HG03103 (cell line): ENCODE results near the gene CHST8.
"Not testable (repeated sequence)": the region's sequence is repeated elsewhere in the genome, so short reads cannot be mapped to it uniquely, and the experiment has no call there.

Experiments
- ATAC-seq: cut with Tn5 transposase; IDR thresholded peaks from one replicate; pipeline ENCODE4 v1.9.1; 2021; ENCODE audit warnings: low read depth; ENCODE audit not compliant: unreplicated experiment

The CHST8 gene

DNA sequence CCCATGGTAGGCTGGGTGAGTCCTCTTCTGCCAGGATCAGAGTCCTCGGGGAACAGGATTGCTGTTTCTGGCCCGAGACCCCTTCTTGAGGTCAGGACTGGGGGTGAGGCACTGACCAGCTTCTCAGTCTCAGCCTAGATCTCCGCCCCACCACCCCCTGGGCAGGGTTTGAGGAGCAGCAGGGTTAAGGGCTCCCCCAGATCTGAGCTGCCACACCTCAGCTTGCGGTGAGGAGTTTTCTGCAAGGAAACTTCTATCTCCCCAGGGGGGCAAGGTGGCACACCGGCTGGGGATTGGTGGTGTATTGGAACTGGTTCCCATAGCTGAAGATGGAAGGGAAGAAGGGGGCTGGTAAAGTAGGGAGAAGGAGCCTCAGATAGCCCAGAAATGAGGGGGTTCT is 19.5 kb downstream of the CHST8 start:
- ATAC-seq: no peak

DNA sequence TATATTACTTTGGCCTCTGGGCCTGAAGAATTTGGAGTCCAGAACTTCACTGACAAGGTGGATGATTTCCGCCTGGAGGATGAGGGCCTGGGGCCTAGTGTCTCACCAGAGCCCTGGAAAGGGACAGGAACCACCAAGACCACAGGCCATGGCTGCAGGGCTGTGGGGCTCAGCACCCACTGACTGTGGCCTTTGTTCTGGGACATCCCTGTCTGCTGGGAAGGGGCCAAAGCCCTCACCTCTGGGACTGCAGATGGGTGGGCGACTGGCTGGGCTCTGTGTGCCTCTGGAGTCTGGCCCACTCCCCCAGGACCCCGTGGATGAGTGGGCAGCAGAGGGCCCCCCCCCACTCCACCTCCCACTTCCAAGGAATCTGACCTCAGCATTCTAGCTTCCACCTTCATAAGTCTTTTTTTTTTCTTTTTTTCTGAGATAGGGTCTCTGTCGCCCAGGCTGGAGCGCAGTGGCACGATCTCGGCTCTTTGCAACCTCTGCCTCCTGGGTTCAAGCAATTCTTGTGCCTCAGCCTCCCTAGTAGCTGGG is 20.3 kb downstream of the CHST8 start:
- ATAC-seq: no peak

DNA sequence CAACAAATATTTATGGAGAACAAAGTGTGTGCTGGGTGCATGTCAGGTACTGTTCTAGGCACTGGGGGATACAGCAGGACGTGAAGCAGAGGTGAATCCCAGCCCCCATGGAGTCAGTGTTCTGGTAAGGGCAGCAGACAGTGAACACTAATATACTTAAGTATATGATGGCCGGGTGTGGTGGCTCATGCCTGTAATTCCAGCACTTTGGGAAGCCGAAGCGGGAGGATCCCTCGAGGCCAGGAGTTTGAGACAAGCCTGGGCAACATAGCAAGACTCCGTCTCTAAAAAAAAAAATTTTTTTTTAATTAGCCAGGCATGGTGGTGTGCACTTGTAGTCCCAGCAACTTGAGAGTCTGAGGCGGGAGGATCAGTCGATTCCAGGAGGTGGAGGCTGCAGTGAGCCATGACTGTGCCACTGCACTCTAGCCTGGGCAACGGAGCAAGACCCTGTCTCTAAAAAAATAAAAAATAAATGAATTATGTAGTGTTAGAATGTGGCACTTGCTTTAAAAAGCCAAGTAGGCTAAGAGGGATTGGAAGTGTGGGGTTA is 22.6 kb downstream of the CHST8 start:
- ATAC-seq: no peak

DNA sequence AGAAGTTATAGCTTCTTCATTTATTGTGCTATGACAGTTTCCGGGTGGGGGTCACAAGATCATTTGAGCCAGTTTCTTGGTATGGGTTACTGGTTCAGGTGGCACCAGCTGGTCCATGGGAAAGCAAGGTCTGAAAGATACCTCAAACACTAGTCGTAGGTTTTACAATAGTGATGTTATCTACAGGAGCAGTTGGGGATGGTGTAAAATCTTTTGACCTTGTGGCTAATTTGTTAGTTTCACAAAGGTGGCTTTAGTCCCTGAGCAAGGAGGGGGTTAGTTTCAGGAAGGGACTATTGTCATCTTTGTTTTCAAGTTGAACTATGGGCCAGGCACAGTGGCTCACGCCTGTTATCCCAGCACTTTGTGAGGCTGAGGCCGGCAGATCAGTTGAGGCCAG is 24.6 kb downstream of the CHST8 start:
- no peak for ATAC-seq

DNA sequence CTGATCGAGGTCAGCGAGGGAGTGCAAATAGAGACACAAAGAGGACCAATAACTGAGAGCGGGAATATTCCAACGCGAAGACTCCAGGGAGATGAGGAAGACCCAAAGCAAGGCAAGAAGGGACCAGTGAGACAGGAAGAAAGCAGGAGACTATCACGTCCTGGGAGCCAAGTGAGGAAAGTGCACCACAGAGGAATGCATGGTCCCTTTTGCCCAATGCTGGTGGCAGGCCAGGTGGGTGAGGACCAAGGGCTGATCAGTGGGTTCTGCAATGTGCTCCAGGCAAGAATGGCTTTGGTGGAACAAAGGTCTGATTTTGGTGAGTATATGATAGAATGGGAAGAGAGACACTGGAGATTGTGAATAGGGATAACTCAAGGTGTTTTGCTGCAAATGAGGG is 25.4 kb downstream of the CHST8 start:
- ATAC-seq: no peak

DNA sequence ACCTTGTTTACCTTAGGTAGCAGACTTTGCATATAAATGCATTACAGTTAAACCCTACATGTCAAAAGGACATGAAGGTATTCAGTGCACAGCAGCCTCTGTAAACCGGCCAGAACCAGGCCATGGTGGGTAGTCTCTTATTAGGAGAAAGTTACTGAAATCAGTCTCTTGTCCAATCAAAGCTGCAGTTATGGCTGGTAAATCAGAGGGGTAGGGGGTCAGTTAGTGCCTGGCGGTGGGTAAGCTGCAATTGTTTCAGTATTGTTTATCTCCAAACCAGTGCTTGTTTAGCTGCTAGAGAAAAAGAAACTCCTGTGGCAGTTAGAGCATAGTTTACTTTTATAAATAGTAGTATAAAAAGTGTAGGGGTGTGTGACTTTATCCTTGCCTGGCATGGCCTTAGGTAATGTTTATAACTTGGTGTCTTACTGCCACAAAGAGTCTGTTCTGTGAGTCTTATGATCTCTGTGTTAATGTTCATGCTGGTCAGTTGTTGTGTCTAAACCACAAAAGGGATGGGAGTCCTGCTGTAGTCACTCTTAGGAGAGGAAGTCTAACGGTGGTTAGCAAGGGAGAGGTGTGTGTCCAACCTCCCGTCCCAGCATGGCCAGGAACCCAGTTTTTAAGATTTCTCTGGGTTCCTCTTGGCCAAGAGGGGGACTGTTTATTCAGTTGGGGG is 28.0 kb downstream of the CHST8 start:
- ATAC-seq: no peak

DNA sequence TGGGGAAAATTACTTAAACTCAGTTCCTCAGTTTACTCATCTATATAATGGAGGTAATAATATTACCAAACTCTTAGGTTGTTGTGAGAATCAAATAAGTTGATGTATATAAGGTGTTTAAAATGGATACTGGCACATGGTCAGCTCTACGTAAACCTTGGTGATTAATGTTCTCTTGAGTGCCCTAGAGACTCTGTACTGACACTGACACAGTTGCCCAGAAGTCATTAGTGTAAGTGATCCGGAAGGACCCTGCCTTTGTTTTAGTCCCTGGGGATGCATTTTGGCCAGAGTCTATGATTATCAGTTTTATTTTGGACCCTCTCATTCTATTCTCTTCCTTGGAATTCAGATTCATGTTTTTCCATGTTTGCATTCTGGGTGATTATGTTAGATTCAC is 31.9 kb downstream of the CHST8 start:
- no peak for ATAC-seq

DNA sequence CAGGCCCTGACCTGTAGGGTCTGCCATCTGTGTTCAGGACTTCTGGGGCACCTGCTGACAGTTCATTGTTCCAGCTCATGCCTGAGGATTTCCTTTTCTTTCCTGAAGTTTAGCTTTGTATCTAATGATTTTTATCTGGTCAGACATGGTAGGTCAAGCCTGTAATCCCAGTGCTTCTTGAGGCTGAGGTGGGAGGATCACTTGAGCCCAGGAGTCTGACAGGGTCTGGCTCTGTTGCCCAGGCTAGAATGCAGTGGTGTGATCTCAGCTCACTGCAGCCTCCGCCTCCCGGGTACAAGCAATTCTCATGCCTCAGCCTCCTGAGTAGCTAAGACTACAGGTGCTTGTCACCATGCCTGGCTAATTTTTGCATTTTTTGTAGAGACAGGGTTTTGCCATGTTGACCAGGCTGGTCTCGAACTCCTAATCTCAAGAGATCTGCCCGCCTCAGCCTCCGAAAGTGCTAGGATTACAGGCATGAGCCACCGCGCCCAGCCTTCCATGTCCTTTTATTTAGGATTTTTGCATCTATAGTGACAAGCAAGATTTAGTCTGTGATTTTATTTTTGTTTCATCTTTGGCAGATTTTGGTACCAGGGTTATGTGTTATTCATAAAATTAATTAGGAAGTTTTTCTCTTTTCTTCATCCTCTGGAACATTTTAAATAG is 33.2 kb downstream of the CHST8 start:
- no peak for ATAC-seq

DNA sequence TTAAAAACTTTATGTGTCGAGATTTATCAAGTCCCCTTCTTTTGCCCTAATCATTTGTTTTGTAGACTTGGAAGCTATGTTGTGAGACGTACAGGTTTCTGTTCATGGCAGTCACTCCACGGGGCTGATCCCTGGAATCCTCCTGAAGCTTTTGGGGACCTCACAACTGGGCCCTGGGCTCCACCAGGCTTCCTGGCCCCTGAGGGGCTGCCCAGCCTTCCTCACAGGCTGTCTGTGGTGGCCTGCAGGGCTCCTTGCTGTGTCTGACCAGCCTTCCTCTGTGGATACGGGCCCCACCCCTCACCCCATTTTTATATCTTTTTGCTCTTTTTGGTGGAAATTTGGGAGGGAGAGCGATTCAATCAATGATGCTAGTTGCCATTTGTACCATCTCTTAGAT is 38.1 kb downstream of the CHST8 start:
- ATAC-seq: no peak

DNA sequence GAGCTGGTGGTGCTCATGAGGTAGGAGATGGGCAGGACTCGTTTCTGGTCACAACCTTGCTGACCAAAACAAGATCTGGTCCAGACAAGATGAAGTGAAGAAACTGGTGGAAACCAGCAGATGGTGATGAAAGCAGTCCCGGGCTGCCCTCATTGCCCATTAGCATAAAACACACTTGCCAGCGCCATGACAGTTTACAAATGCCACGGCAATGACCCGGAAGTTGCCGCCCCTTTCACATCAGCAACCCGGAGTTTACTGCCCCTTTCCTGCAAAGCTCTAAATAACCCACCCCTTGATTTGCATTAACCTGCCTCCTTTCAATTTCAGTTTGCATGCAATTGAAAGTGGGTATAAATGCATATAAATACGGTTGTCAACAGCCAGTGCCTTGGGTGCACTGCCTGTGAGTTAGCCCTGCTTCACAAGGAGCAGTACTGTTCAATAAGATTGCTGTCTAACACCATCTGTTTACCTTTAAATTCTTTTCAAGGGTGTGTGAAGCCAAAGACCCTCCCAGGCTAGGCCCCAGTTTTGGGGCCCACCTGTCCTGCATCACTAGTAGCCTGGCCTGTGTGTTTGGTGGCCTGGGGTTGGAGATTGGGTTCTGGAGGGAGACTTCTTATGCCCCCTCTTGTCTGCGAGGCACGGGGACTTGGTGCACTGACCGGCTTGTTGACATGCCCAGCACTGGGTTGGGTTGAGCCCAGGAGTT is 38.8 kb downstream of the CHST8 start:
- ATAC-seq: no peak

DNA sequence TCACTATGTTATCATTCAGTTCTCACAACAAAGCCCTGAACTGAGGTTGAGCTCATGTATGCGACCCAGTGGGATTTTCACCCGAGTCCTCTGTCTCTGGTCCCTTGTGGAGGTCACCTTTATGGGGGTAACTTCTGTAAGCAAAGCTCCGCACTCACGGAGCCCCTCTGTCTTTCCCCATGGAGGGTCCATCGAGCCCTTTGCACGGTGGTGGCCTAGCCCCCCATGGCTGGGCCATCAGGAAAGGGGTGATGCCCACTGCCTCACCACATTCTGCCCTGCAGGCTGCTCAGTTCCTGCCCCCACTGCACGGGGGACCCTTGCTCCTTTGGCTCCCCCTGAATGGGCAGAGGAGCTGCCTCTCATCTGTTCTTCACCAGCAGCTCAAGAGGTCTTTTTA is 39.6 kb downstream of the CHST8 start:
- no peak for ATAC-seq

DNA sequence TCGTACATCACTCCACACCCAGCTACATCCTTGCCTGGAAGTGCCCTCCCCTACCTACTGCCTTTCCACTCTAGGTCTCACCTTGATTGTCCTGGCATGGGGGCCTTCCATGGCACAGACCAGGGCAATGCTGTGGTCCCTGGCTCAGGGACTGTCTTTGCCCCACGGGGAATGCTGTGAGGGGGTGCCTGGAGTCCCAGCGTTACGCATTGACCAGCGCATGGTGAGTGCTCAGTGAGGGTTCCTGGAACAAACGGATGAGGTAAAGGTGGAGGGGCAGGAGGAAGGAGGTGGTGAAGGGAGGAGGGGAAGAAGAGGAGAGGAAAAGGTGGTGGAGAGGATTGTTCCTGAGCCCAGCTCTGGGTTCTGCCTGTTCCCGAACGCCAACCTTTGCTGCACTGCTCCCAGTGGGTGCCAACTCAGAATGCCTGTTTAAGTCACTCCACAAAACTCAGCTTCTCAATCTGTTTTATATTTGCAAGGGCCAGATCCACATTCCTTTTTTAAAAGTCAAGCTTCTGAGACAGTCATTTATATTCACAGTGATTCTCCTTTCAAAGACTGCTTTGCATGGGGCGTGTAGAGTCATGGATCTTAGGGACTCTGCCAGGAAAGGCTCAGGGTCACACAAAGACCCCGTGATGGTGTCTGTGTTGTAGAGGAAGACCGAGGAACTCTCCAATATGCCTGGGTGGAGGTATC is 40.8 kb downstream of the CHST8 start:
- no peak for ATAC-seq

DNA sequence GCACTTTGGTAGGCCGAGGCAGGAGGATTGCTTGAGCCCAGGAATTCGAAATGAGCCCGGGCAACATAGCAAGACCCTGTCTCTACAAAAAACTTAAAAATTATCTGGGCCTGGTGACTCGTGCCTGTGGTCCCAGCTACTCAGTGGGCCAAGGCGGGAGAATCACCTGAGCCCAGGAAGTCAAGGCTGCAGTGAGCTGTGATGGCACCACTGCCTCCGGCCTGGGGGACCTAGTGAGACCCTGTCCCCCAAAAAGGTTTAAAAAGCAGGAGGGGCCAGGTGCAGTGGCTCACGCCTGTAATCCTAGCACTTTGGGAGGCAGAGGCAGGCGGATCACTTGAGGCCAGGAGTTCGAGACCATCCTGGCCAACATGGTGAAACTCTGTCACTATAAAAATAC is 41.6 kb downstream of the CHST8 start:
- ATAC-seq: not testable (repeated sequence)

DNA sequence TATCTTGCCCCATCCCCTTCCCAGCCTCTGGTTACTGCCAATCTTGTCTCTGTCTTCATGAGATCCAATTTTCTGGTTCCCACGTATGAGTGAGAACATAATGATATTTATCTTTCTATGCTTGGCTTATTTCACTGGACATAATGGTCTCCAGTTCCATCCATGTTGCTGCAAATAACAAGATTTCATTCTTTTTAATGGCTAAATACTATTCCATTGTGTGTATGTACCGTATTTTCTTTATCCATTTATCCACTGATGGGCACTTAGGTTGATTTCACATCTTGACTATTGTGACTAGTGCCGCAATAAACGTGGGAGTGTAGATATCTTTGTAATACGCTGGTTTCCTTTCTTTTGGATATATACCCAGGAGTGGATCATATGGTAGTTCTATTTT is 43.0 kb downstream of the CHST8 start:
- no peak for ATAC-seq

DNA sequence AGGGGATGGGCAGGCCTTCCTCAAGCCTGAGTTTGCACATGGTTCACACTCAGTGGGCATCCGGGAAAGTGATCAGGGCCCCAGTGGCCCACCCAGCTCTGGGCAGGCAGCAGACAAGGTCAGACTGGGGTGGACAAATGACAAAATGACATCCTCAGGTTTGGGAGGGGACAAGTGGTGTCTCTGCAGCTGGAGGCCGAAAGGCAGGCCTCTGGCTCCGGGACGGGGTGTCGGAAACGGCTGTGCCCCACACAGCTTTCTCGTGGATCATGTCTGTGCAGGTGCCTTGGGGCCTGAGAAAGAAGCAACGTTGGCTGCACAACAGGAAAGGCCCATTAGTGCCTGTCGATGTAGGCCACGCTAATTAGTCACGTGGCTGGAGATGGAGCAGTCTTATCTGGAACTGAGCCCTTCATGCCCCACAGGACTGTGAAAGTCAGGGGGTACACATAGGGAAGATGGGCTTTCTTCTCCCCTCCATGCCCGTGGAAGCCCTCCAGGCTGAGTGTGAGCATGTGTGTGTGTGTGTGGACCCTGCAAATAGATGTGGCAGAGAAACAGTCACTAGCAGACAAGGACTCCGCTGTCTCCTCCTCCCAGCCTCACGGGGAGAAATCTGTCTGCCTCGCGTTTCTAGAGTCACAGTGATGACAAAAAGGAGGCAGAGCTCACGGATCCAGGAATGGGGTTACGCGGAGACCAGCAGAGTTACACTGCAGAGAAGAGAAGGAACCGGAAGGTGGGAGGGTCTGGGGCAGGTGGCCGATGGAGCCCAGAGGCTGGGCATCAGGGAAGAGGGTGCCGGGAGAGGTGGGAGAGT is 44.2 kb downstream of the CHST8 start:
- no peak for ATAC-seq

DNA sequence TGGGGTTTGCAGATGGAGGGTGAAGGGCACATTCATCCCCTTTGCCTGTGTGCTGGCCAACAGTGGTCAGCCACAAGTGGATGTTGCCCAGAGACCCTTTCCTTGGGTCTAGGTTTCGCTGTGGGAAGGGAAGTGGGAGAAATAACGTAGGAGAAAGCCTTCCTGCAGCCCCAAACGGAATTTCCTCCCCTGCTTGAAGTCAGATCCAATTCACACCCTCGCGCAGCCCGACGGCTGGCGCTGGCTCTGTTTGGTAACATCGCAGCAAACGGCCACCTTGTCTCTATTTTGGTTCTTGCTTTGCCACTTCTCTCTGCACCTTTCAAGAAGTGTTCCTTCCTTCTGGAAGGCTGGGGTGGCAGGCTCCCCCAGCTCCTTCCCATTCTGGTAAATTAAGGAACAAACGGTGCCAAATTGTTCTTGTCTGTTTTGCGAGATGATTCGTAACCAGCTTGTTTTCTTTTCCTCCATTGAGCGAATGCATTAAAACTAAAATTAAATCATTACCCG is 45.4 kb downstream of the CHST8 start:
- no peak for ATAC-seq

DNA sequence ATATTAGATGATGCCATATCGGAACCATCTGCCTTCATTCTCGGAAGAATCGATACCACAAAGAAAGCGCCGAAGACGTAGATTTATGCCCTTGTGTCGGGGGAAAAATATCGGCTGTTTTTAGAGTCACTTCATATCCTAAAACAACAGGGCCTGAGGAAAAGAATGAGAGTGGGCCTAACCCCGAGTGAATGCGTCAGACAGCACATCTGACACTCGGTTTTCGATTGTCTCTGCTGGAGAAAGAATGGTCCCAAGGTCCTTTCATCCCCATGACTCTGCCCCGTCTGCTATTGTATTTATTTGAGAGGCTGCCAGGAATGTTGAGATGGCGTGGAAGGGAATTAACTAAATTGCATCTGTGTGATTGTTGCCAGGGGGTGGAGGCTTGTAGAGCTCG is 46.1 kb downstream of the CHST8 start:
- ATAC-seq: no peak

DNA sequence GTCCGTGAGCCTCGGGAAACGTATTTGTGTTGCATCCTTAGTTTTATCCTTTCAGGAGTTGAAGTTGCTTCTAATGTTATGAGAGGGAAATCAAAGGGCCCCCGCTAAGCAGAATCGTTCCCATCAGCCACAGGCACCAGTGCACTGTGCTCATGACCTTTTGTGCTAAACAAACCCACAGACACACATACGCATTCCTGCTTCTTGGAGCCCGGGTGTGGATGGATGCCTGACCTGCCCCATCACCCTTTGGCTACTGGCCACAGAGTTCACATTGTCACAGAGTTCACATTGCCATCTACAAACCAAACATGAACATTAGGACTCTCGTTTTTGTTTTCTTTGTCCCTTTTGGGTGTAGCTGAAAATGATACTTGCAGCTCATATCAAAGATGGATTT is 47.2 kb downstream of the CHST8 start:
- ATAC-seq: no peak

DNA sequence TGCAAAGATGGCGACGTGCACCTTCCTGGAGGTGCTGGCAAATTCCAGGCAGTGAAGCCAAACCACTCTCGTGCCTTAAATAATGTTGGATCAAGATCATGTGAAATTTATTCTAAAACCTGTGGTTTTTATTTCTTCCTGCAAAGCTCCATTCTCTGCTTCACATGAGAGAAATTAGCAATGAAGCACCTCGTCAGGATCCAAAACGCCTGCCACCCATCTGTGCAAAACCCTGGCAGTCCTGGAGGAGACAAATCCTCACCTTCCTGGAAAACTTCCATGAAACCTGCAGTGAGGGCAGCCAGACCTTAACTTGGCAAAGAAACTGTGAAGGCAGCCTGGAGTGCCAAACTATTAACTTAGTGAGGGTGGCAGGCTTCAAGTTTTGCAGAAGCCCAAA is 47.6 kb downstream of the CHST8 start:
- no peak for ATAC-seq

DNA sequence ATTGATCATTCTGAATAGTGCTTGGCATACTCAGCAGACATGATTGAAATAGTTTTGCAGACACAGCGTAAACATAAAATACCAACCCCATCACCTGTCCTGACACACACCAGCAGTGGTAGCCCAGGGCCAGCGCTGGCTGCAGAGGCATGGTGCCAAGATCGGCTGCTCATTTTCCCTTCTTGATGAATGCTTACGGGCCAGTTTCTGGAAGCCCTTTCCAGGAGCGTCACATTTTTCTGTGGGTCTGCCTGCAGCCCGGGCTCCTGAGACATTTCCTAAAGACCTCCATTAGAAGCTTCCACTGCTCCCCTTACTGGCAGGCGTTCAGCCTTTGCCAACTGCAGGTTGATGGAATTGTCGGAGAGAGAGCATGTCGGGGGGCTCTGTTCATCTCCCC is 48.6 kb downstream of the CHST8 start:
- no peak for ATAC-seq
